SKM-1 treated with dmso at 0.1 percent for 144 hours (cell line): ENCODE data around the gene RNF39.
"Not testable (repeated sequence)": the region's sequence is repeated elsewhere in the genome, so short reads cannot be mapped to it uniquely, and the experiment has no call there.

ENCODE experiments used
- DNase-seq: peaks from one replicate; lab custom pipeline; 2025; ENCODE audit not compliant: unreplicated experiment; lab: John Stamatoyannopoulos, UW

The RNF39 gene

GRCh38 chr6:30062471-30063178, 12.9 kb downstream of the RNF39 start:
- DNase-seq: no peak

GRCh38 chr6:30061858-30062458, 13.6 kb downstream of the RNF39 start:
- no peak for DNase-seq

DNA sequence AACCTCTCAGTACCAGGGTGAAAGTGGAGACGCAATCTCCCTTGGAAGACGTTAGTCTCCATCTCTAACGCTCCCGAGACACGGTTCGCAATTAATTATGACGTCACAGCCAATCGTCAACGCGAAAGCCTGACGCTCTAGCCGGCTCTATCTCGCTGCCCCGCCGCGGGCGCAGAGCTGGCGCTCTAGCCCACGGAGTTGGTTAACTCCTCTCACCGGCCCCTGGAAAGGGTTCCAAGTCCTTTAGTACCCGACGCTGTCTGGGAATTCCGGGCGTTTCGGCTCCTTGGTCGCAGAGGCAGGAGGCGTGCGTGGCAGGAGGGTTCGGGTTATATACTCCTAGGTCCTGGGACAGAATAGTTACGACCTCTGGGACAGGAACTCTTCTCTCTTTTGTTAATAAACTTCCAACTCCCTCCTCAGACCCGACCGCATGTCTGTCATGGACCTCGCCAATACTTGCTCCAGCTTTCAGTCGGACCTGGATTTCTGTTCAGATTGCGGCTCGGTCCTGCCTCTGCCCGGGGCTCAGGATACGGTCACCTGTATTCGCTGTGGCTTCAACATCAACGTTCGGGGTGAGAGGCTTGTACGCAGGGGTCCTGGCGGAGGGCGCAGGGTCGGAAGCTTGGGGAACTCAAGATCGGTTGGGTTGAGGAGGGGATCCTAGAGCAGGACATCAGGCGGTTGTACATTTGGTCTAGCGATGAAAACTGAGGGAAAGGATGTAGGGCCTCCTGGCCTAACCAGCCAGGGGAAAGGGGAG, 14.3 kb downstream of the RNF39 start, which contains the start of gene POLR1H:
Gene POLR1H, plus strand, starts transcription at position 174 of the 766 bp plus-strand sequence. Its CDS starts 260 bp downstream, at position 434.
- DNase-seq: peak; percentile 84

DNA sequence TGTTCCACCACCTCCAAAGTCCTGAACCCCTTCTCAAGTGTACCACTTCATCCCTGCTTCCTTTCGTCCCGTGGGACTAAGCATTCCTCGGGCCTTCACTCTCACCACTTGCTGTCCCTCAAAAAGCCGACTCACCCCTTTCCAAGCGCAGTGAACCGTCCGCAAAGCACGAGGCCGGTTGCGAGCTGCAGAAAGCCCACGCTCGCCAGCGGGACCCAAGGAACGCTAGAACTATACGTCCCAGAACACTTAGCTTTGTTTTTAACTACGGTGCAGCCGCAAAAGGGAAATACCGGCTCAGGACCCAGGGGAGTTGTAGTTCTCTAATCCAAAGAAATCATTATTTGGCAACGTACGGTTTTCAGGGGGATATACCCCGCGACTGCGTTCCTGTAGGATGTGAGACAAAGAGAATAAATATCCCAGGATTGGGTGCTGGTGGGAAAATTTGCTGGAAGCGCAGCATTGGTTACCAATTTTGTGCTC, 14.9 kb downstream of the RNF39 start:
- DNase-seq: no peak

DNA sequence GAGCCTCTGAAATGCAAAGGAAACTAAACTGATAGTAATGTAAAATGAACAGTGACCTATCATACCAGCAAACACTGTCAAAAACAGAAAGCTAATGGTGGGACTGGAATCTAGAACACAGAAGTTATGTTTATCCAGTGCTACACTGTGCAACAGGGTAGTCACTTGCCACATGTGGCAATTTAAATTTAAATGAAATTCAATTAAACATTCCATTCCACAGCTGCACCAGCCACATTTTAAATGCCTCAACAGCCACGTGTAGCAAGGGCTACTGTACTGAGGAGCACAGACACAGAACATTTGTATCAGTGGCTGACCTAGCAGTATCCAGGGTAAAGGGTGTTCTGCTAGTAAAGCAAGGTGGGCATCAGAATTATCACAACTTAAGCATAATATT, 20.1 kb downstream of the RNF39 start:
- no peak for DNase-seq

GRCh38 chr6:30053682-30054081, 21.9 kb downstream of the RNF39 start:
- DNase-seq: no peak

GRCh38 chr6:30047220-30047619, 28.3 kb downstream of the RNF39 start:
- DNase-seq: no peak

DNA sequence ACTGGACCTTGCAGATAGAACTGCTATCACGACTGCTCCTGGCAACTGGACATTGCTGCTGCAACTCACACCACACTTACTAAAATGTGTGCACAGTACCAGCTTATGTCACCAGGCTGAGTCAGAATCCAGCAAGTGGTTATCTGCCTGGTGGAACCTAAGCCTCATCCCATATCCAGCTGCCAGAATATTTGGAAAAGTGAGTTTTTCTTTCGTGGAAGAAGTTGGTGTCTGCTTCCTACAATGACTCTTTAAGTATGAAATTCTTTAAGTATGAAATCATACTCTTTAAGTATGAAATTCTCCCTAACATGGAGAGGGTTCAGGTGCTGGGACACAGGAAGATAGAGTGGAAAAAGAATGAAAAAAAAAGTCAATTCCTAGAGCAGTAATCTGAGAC, 30.9 kb downstream of the RNF39 start:
- no peak for DNase-seq

DNA sequence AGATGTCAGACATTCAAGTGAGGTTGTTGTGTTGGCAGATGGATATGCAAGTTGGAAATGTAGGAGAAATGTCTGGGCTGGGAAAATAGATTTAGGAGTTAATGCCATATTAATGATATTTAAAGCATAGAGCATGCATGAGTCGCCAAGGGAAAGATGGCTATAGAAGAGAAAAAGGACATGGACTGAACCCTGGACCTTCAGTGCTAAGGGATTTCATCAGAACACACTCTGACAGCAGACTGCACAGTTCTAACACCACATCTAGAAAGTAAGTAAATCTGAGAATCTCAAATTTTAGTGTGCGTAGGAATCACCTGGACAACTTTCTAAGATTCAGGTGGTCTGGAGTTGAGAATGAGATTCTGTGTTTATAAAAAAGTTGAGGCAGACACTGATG, 31.8 kb downstream of the RNF39 start:
- no peak for DNase-seq

DNA sequence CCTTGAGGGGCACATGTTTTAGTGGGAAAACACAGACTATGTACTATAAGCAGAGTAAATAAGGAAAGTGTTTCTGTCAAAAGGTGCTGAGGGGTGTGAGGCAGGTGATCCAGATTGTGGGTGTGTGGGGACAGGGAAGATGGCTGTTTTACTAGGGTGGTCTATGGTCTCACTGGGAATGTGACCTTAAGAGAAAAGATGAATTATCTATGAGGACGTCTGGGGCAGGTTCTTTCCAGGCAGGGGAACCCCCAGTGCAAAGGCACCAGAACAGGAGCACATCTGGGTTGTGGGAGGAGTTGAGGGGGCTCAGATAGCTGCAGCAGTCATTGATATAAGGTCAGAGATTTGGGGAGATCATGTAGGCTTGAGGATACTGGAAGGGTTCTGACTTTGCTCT, 32.7 kb downstream of the RNF39 start:
- no peak for DNase-seq

DNA sequence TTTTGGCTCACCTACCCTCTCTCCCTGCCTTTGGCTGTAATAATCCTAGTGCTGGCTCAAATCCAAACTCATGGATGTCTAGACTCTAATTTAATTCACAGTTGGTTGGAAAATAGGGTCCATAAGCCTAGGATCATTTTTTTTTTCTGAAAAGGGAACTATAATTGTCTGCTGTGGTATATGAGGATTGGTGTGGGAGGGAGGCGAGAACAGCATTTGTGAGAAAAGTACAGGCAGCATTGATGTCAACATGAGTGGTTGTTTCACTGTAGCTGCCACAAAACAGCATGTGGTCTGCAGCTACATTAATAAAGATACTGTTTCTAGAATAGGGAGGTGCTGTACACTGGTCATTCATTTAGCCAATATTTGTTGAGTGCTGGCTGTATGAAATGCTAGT, 33.1 kb downstream of the RNF39 start:
- DNase-seq: no peak

DNA sequence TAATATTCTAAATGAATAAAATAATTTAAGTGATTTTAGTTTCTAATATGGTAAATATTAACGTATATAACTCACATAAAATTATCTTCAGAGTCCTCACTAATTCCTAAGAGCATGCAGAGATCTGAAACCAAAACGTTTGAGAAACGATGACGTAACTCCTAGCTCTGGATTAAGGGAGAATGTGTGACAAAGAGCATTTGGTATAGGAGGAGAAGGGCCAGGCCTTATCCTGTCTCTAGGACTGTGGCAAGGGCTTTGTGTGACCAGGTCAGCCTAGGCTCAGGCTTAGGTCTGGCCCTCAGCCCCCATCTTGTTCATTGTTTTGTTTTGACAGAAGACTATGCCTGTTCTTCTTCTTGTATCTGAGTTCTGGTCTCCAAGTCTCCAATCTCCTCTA, 33.7 kb downstream of the RNF39 start:
- no peak for DNase-seq

GRCh38 chr6:30041221-30041620, 34.3 kb downstream of the RNF39 start:
- DNase-seq: no peak

DNA sequence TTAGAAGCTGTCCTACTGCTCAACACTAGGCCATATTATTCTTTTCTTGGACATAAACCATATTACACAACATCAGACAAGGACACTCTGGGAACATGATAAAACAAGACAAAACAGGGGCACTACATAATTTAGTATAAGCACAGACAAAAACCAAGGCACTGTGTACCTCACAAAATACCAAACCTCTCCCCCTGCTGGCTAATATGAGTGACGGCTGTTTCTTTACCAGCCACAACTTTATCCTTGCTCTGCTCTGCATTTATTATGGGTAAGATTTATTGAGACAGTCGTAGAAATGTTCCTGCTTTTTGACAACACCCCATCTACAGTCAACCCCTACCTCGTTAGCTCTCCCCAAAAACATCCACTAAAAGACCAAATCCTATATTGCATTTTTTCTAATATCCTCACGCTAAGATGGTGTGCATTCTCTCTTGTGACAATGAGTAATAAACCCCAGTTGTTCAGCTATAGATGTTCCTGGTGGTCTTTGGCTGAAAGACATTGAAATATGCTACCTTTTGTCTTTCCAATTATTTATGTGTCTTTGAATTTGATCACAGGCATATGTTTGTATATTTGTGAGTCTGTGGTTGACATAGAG, 38.3 kb downstream of the RNF39 start:
- DNase-seq: peak; percentile 17

GRCh38 chr6:30035784-30036183, 39.8 kb downstream of the RNF39 start:
- DNase-seq: no peak

DNA sequence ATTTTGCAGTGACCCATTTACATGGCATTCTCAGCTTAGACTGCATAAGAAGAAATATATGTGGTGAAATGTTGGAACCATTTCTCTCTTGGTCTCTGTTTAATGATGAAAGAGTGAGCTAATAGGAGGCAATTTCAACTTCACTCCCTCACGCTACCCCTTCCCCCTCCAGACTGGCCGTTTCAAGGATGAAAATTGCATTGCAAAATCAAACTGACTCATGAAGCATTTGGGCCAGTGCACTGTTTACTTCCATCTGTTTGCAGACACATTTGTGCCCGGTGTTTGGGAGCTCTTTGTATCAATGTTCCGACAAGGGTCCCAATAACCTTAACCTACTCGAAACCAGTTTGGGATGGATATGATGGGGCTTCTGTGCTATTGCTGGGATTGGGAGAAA, 42.1 kb downstream of the RNF39 start:
- DNase-seq: peak; percentile 29

- no peak for DNase-seq
Measured at GRCh38 chr6:30031381-30031780, 44.2 kb downstream of the RNF39 start.

GRCh38 chr6:30029588-30029987, 46.0 kb downstream of the RNF39 start:
- no peak for DNase-seq

- no peak for DNase-seq
Measured at GRCh38 chr6:30025186-30025585, 50.4 kb downstream of the RNF39 start.

DNA sequence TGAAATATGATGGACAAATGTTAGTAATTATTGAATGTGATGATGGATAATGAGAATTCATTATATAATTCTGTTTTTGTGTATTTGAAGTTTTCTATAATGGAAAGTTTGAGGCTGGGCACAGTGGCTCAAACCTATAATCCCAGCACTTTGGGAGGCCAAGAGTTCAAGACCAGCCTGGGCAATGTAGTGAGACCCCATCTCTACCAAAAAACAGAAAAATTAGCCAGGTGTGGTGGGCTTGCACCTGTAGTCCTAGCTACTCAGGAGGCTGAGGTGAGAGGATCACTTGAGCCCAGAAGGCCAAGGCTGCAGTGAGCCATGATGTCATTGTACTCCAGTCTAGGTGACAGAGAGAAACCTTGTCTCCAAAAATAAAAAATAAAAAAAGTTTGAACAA, 52.9 kb downstream of the RNF39 start:
- DNase-seq: not testable (repeated sequence)

- no peak for DNase-seq
Measured at GRCh38 chr6:30022189-30022588, 53.4 kb downstream of the RNF39 start.

- DNase-seq: no peak
Measured at GRCh38 chr6:30020626-30021025, 54.9 kb downstream of the RNF39 start.
